Stimulated activated naive CD4-positive, alpha-beta T cell (primary cell): ENCODE data around the gene TSEN54.

Experiments used
- DNase-seq, 6 experiments: peaks; one replicate each; lab custom pipeline; 2025; lab: John Stamatoyannopoulos, UW

Gene TSEN54

DNA sequence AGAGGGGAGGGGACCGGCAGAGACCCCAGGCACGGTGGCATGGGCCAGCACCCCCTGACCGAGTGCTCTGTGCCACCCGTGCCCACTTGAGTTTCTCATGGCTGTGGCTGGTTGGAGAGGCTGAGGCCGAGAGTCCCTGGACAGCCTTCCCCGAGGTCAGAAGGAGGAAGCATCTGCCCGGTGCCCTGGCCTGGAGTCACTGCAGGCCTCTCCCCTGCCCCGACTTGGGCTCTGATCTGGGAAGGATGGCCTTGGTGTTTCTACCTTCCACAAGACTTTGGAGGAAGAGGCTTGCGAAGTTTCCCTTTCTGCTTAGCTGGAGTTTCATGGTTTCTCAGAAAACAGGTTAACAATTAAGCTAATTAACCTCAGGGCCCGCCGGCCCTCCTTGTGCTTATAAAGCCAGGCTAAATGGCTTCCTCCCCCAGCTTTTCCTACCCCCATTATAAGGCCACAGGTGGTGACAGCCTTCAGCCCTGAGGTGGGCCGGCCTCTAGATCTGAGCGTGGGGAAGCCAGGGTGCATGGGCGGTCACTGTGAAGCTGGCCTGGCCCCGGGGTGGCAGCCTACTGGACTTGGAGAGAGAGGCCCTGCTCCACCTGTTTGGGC is 26.5 kb downstream of the TSEN54 start:
- no peak for DNase-seq

GRCh38 chr17:75544250-75544649 is 27.9 kb downstream of the TSEN54 start:
- DNase-seq, result no peak

- no peak for DNase-seq
These were observed 29.9 kb downstream of the TSEN54 start for GRCh38 chr17:75546181-75546580.

DNA sequence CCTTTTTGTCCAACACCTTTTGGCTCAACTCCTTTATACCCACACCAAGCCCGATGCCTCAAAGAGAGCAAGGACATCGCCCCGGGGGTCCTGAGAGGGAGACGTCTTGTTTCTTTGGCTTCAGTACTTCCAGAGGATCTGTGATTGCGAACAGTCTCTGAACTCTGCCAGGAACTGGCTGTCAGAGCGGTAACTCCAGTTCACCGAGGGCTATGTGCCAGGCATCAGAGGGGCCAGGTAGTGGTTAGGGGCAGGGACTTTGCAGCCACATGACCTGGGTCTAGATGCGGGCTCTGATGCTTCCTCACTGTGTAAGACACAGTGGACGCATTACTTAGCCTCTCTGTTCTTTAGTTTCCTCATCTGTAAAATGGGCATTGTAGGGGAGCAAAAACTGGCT is 30.8 kb downstream of the TSEN54 start:
- DNase-seq, result no peak

GRCh38 chr17:75548813-75549212 is 32.5 kb downstream of the TSEN54 start:
- DNase-seq, result no peak

DNA sequence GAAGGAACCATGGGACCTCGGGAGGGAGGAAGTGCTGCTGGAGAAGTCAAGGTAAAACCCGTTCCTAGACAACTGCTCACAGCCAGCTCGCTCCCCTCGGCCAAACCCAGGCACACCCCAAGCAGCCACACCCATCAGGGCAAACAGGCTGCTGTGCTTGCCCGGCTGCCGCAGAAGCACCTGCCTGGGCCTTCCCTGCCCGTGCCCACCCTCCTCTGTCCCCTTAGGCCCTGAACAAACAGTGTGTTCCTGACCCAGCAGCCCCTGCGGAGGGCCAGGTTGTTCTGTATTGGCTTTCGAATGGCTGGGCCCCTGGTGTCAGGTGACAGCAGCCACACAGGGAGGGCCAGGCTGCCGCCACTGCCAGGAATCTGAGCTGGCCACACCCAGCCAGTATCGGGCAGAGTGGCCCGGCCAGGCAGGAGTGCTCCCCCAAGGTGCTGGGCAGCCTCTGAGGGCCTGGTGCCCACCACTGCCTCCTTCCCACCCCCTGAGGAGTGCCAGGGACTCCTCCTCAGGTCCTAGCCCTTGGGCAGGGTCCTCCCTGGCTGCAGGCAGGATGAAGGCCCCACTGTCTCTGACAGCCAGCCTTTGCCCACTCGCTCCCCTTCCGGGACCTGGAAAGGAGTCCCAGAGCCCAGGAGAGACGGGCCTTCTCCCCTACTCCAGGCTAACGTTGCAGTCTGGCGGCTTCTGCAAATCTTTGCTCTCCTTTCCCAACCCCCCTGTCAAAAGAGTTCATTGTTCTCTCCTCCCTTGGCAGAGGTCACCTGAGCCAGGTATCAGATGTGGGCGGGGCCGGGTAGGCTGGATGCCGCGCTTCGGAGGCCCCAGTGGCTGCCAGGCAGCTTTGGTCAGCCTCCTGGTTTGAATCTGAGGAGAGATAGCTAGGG is 33.2 kb downstream of the TSEN54 start:
- no peak for DNase-seq

GRCh38 chr17:75550139-75550465 is 33.8 kb downstream of the TSEN54 start:
- DNase-seq, result no peak

DNA sequence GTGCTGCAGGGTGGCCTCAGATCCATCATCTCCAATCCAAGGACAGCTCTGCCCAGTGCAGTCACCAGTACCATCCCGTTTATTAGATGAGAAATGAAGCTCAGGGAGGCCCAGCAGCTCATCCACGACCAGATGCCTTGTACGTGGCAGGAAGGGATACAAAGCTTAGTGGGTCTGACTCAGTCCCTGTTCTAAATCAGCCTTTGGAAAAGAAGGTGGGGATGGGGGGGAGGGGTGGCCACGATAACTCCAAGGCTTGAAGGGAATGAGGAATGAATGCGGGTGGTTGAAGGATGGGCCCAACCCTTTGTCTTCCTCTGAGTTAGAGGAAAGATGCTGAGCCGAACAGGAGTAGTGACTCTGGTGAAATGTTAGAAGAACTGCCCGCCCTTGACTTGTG is 34.9 kb downstream of the TSEN54 start:
- DNase-seq, result no peak

GRCh38 chr17:75552425-75553294 is 36.3 kb downstream of the TSEN54 start:
- DNase-seq, result no peak

GRCh38 chr17:75553295-75554110 is 37.2 kb downstream of the TSEN54 start:
- DNase-seq, result no peak

- DNase-seq, result no peak
These were observed 39.4 kb downstream of the TSEN54 start for GRCh38 chr17:75555679-75556153.

- no peak for DNase-seq
These were observed 40.9 kb downstream of the TSEN54 start for GRCh38 chr17:75557075-75557851.

GRCh38 chr17:75557852-75558665 is 41.7 kb downstream of the TSEN54 start:
- DNase-seq, result no peak

- no peak for DNase-seq
These were observed 42.6 kb downstream of the TSEN54 start for GRCh38 chr17:75558666-75559530.

GRCh38 chr17:75559958-75560533 is 43.7 kb downstream of the TSEN54 start:
- DNase-seq, result no peak

- DNase-seq, result no peak
These were observed 45.7 kb downstream of the TSEN54 start for GRCh38 chr17:75561927-75562603.

DNA sequence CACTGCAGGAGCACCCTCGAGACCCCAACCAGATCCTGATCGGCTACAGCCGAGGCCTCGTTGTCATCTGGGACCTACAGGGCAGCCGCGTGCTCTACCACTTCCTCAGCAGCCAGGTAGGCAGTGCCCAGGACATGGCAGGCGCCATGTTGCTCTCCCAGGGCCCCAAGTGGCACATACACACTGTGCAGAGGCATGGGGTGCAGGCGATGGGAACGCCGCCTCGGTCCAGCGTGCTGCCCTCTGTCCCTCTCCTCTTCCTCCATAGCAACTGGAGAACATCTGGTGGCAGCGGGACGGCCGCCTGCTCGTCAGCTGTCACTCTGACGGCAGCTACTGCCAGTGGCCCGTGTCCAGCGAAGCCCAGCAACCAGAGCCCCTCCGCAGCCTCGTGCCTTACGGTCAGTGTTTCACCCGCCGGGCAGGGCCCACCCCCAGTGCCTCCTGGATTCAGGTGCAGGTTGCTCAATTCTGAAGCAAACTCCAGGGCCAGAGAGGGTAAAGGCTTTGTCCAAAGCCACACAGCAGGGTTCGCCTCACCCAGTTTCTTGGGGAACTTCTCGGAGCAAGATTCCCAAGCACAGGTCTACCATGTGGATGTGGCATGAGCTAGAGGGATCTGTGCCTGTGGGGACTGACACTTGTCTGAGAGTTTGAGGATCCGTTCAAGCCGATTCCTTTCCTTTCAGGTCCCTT is 46.9 kb downstream of the TSEN54 start:
- no peak for DNase-seq
